ENCODE data around the gene DEXI. TPM values are rescaled to one million over a fixed set of nuclear protein-coding genes. Genes with fewer than 3 reads are reported as not detected.

DEXI gene
- total RNA-seq, 1 experiment from 2014 or later: 28.3 TPM

DNA sequence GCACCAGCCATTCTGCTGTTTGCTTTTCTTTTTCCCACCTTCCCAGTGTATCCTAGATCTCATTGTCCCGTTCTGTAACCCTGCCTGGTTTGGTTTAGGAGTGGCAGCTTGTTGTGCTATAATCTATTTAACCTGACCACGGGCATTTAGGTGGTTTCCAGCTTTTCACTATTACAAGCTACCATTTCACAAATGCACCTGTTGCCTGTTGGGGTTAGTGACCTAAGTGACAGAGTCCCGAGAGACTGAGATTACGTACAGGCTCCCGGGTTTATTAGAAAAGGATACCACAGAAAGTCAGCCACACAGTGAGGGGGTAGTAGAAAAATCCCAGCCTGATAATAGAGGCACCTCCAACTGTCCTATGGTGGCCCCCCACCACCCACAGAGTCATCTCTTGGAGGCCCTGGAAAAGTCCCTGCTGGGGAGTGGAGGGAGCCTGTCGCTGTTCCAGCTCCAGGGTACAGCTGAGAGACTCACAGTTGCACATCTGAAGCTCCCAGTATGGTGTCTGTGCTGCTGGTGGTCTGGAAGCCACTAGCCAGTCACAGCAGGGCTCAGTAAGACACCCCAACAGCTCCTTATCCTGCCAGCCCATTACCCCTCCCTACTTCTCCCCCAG, 23.3 kb upstream of the DEXI start:
- Histone ChIP-seq H3K9me3 (ENCODE audit: control insufficient read depth, low read depth, low read length) (no peaks in the 10 kb centered on the region), H3K56ac (ENCODE audit: insufficient read length, low read depth, low read length) (no peak overlapping the region), H2BK15ac (ENCODE audit: low read depth, low read length) (no peak overlapping the region), H3K27ac (ENCODE audit: insufficient read length, low read depth, low read length) (no peak overlapping the region), H2BK20ac (ENCODE audit: low read depth, low read length, poor library complexity, severe bottlenecking) (no peak overlapping the region), H3K27me3 (ENCODE audit: insufficient read depth, low read length) (no peaks in the 10 kb centered on the region), H2BK5ac (ENCODE audit: insufficient read length, low read length) (no peak overlapping the region), H3K4me1 (ENCODE audit: insufficient read depth, low read length) (no peaks in the 10 kb centered on the region), H3K14ac (ENCODE audit: insufficient read depth, low read length) (no peak overlapping the region), H2BK120ac (ENCODE audit: low read depth, low read length, poor library complexity, severe bottlenecking) (no peak overlapping the region), H3K23ac (ENCODE audit: insufficient read length, low read depth, low read length) (no peak overlapping the region), H3K9ac (ENCODE audit: extremely low read depth, insufficient read length, low read length) (no peak overlapping the region), H3K79me1 (ENCODE audit: insufficient read depth, low read depth, low read length, poor library complexity, severe bottlenecking) (no peaks in the 10 kb centered on the region), H3K4ac (ENCODE audit: low read depth, low read length) (no peak overlapping the region), H4K5ac (ENCODE audit: insufficient read length, low read depth, low read length) (no peak overlapping the region), H4K8ac (replicated peaks; ENCODE audit: insufficient read length, low read depth, low read length) (no peak overlapping the region), H3K79me2 (ENCODE audit: insufficient read depth, low read length) (no peaks in the 10 kb centered on the region), H2AK5ac (ENCODE audit: insufficient read length, low read length) (no peak overlapping the region), H3K23me2 (ENCODE audit: insufficient read length, low read depth, low read length, poor library complexity, severe bottlenecking) (no peaks in the 10 kb centered on the region), H3K18ac (ENCODE audit: insufficient read length, low read depth, low read length) (no peak overlapping the region), H3T11ph (ENCODE audit: low read length) (no peak overlapping the region), H2AFZ (ENCODE audit: low read length) (no peak overlapping the region), H4K91ac (ENCODE audit: insufficient read length, low read depth, low read length) (no peak overlapping the region), H4K20me1 (ENCODE audit: control insufficient read depth, insufficient read depth, insufficient read length) (no peaks in the 10 kb centered on the region), H2BK12ac (ENCODE audit: insufficient read length, low read depth, low read length) (no peak overlapping the region), H3K4me2 (ENCODE audit: insufficient read depth, insufficient read length, low read length) (no peak overlapping the region)
- H3K4me3 Mint-ChIP-seq: no peak overlapping the region
- WGBS (ENCODE audit: extremely low coverage, insufficient read length, low lambda C conversion rate): no CpG with 5 or more reads among the region's 6 CpGs
- no peak for DNase-seq
- no peaks in the 10 kb centered on the region for H3K9me3 Mint-ChIP-seq
- peaks cover 0 to 10% (median 9%) of the 10 kb centered on the region in 3 experiments; a peak in 4 of 7 replicates for H3K36me3 Mint-ChIP-seq (ENCODE audit: insufficient read depth in 1 of 3, low read depth in 3 of 3)
- no peak overlapping the region; a peak in 1 of 7 replicates for H3K27ac Mint-ChIP-seq
- TF ChIP-seq CTCF (conservative IDR thresholded peaks at IDR 0.05): no peak
- no peaks in the 10 kb centered on the region for H3K27me3 Mint-ChIP-seq (ENCODE audit: low read depth)
- H3K4me1 Mint-ChIP-seq: peaks cover 5% of the 10 kb centered on the region in 2 experiments

All from H9 (cell line).